GM23338 (cell line): ENCODE data around the gene CTNNA3.

Experiments used
- CTCF ChIP-seq, 2 experiments: fragments of 200-600 bp in 1 of 2; sonication (generic) in 1 of 2; conservative IDR thresholded peaks; 2 replicates each; pipeline versions ENCODE4 v1.5.1 to v1.6.1; 2016 to 2017; ENCODE audit warnings: antibody characterized with exemption in 2 of 2, low read depth in 2 of 2, mild to moderate bottlenecking in 2 of 2, moderate library complexity in 1 of 2
- EZH2 ChIP-seq: fragments of 200-600 bp; sonication (generic); IDR thresholded peaks from one replicate; pipeline ENCODE4 v1.8.0; 2017; ENCODE audit warnings: antibody characterized with exemption, mild to moderate bottlenecking, low read depth; ENCODE audit not compliant: unreplicated experiment
- EZH2phosphoT487 ChIP-seq: fragments of 200-600 bp; sonication (generic); IDR thresholded peaks from one replicate; pipeline ENCODE4 v1.8.1; 2018; ENCODE audit warnings: antibody characterized with exemption; ENCODE audit not compliant: unreplicated experiment

DNA sequence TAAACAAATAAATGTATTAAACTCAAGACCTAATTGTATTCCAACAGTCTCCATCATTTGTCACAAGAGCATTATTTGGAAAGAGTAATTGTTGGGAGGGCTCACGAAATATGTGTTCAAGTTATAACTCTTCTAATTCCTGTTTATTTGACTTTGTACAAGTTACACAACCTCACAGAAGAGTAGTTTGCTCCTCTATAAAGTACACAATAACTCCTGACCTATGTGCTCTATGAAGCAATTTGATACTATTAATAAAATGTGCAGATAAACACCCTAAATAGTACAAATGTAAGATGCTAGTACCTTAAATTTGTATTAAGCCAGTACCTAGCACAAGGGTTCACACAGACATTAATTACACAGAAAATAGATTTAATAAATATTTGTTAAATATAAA lies 484.3 kb downstream of the CTNNA3 start:
- no peak for TF ChIP-seq CTCF (conservative IDR thresholded peaks at IDR 0.05; ENCODE audit: low read depth in 2 of 2)
- TF ChIP-seq EZH2phosphoT487: no peak
- TF ChIP-seq EZH2: no peak
